Measurements from ENCODE around the gene CRYGS.
"Not testable (repeated sequence)": the region's sequence is repeated elsewhere in the genome, so short reads cannot be mapped to it uniquely, and the experiment has no call there.

Gene CRYGS

GRCh38 chr3:186544281-186544680, at the start of gene CRYGS:
CRYGS (minus strand) TSS chr3:186544380; CDS start chr3:186544326, 54 bp downstream.
- no peak for DNase-seq (ENCODE audit: low read depth)

GRCh38 chr3:186593862-186594261, 49.7 kb upstream of the CRYGS start:
- no peak for DNase-seq (ENCODE audit: low read depth)

GRCh38 chr3:186592682-186593081, 48.5 kb upstream of the CRYGS start:
- no peak for DNase-seq (ENCODE audit: low read depth)

DNA sequence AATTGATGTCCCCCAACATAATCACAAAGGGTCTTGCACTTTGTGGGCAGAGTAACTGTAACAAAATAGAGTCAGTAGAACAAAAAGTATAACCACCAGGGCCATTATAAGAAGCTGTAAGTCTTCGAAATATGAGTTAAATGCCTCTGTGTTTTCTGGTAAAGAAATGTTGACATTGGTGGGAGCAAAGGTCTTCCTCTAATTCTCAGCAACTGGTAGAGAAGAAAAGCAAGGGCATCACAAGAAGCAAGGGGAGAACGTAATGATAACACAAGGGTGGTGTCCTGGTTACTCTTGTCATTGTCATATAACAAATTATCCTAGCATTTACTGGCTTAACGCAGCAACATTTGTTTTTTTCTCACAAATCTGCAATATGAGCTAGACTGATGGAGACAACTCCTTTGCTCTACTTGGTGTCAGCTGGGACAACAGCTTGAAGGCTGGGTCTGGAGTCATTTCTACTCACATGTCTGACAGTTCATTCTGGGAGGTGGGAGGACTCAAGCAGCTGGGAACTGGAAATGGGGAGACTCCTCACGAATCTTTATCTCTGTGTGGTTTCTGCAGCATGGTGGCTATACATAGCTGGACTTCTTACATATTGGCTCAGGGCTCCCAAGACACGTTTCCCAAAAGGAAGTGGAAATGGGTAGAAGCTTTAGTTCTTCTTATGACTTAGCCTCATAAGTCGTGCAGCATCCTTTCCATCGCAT, 46.6 kb upstream of the CRYGS start:
- DNase-seq (ENCODE audit: low read depth), result no peak

GRCh38 chr3:186589856-186590579, 45.8 kb upstream of the CRYGS start:
- no peak for DNase-seq (ENCODE audit: low read depth)

DNA sequence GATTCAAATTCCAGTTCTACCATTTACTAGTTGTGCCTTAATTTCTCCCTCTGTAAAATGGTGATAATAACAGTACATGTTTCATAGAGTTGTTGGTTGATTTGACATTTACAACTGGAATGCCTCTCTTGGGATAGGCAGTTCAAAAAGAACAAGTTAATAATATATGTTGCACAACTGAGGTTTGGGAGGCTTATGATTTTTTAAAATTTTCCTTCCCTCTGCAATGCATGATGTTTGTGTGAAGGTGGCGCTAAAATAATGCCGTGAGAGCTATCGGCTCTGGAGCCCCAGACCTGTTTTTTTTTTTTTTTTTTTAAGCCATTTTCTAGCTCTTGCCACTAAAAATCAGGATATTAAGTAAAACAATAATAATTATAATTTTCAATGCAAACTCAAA, 44.9 kb upstream of the CRYGS start:
- DNase-seq (ENCODE audit: low read depth), result no peak

GRCh38 chr3:186588632-186589031, 44.5 kb upstream of the CRYGS start:
- DNase-seq (ENCODE audit: low read depth), result no peak

DNA sequence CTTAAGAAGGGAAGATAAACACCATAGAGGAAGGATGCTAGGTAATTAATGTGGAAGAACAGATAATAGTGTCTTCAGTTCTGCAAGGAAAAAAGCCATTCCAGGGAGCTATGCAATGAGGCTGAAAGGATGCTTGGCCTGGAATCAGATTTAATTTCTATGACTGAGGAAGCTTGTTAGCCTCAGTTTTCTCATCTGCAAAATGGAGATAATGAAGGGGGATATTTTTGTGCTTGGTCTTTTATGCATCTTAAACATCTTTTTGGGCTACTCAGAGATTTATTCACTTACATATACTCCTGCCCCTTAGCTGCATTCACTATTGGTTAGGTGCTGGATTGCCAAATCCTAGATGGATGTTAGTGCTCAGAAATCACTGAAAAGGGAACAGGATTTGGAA, 43.0 kb upstream of the CRYGS start:
- no peak for DNase-seq (ENCODE audit: low read depth)

DNA sequence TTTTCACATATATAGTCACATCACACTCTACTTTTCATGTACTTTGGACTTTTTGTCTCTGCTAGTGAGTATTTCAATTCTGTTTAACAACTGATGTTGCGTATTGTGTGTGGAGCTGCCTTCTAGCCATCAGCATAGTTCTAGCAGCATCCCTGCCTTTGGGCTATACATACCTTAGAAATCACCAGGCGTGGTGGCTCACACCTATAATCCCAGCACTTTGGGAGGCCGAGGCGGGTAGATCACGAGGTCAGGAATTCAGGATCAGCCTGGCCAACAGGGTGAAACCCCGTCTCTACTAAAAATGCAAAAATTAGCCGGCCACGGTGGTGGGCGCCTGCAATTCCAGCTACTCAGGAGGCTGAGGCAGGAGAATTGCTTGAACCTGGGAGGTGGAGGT, 42.1 kb upstream of the CRYGS start:
- not testable (repeated sequence) for DNase-seq (ENCODE audit: low read depth)

GRCh38 chr3:186583831-186584230, 39.7 kb upstream of the CRYGS start:
- DNase-seq (ENCODE audit: low read depth), result no peak

- DNase-seq (ENCODE audit: low read depth), result no peak
Observed at GRCh38 chr3:186582541-186582940, 38.4 kb upstream of the CRYGS start.

- DNase-seq (ENCODE audit: low read depth), result no peak
Observed at GRCh38 chr3:186580785-186581184, 36.6 kb upstream of the CRYGS start.

DNA sequence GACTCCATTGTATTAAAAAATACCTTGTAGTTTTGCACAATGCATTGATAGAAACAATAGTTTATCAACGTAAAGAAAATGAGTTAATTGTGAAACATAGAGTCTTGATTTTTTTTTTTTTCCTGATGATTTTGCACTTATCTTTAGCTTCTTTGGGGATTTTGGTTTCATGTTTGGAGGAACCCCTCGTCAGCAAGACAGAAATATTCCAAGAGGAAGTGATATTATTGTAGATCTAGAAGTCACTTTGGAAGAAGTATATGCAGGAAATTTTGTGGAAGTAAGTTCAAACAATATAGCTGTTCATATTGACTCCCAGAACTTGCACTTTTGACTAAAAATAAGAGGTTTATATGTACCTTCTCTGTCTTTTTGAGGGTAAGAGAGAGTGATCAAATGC, 33.3 kb upstream of the CRYGS start:
- no peak for DNase-seq (ENCODE audit: low read depth)

- DNase-seq (ENCODE audit: low read depth), result no peak
Observed at GRCh38 chr3:186571644-186572013, 27.4 kb upstream of the CRYGS start.

- no peak for DNase-seq (ENCODE audit: low read depth)
Observed at GRCh38 chr3:186570941-186571643, 26.9 kb upstream of the CRYGS start.

GRCh38 chr3:186570096-186570940, 26.1 kb upstream of the CRYGS start, which contains the start of gene DNAJB11:
DNAJB11 (plus strand) TSS chr3:186570720; CDS start chr3:186570898, 178 bp downstream.
- DNase-seq (ENCODE audit: low read depth), result peak; percentile 88

DNA sequence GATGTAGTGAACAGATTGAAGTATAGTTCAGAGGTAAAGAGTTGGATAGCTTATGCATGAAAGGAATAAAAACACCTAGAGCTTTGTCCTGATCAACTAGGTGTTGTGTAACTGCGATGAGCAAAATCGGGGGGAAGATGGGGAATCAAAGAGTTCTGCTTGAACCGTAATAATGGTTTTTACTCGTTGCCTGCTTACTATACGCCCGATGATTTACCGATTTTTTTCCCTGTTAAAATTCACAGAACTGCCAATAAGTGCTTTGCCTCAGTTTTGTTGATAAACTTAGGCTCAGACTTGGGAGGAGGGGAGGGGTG, 25.6 kb upstream of the CRYGS start:
- no peak for DNase-seq (ENCODE audit: low read depth)

DNA sequence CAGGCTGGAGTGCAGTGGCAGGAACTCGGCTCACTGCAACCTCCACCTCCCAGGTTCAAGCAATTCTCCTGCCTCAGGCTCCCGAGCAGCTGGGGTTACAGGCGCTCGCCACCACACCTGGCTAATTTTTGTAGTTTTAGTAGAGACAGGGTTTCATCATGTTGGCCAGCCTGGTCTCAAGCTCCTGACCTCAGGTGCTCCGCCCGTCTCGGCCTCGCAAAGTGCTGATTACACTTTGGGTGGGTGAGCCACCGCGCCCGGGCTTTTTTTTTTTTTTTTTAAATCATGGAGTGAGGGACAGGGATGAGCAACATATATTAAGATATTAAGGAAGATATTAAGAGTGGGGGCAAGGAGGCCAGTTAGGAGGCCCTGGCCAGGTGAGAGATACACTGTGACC, 25.2 kb upstream of the CRYGS start:
- DNase-seq (ENCODE audit: low read depth), result not testable (repeated sequence)

DNA sequence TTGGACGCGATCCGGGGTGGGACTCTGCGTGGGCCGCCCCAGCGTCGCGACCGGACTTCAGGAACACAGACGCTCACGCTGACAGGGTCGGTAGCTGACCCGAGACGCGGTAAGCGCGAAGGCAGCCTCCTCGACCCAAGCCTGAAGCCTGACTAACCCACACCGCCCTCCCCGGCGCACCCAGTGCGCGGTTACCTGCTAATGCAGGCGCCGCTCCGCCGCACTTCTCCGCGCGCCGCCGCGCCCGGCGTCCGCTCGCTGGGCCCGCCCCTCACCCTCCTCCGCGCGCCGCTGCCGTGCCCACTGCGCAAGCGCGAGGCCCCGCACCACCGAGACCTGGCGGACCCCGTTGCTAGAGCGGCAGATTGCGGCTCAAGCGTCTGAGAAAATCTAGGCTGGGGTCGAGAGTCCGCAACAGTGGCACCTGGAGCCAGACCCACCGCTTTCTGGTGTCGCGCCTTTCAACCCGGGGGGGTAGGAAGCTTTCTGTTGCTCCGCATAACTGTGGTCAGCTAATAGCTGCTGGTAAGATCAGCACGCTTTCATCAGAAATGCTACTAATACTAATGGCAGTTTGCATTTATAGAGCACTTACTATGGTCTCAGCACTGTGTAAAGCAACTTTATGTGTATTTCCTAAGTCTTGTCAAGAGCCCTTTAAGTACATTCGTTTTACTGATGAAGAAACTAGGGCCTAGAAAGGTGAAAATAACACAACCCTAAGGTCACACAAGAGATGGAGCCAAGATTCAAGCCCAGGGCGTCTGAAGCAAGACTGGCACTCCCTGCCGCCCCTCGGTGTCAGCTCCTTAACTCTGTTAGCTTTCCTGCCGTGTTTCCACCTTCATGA, 23.1 kb upstream of the CRYGS start, which contains the start of gene TBCCD1:
TSS of gene TBCCD1 (minus strand) at position 268 of the 850 bp plus-strand sequence. CDS start 3,010 bp downstream, outside the sequence.
- DNase-seq (ENCODE audit: low read depth), result peak; percentile 73

DNA sequence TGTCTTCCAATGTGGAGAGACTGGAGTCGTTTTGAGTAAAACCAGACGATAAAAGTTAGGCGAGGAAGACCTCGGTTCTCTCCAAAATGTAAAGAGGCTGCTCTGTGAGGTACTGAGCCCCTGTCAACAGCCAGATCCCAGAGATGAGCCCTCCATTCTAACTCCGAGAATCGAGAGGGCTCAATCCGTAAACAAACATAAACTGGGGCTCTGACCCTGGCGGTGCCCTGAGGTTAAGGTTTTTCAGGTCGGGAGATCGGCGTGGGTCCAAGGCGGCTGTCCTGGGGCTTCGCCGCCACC, 22.5 kb upstream of the CRYGS start:
- DNase-seq (ENCODE audit: low read depth), result no peak

- no peak for DNase-seq (ENCODE audit: low read depth)
Observed at GRCh38 chr3:186564586-186564985, 20.4 kb upstream of the CRYGS start.
